ENCODE data around the gene OSGEPL1.

The OSGEPL1 gene

DNA sequence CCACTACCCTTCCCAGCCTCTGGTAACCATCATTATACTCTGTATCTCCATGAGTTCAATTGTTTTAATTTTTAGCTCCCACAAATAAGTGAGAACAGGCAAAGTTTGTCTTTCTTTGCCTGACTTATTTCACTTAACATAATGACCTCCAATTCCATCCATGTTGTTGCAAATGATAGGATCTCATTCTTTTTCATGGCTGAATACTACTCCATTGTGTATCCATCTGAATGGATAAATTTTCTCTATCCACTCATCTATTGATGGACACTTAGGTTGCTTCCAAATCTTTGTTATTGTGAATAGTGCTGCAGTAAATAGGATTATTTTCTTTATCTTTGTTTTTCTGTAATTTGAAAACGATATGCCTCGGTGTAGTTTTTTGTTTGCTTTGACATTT, 61.9 kb downstream of the OSGEPL1 start:
- TF ChIP-seq FOXP2 (optimal IDR thresholded peaks at IDR 0.05; ENCODE audit: borderline replicate concordance, extremely low read depth, extremely low read length, insufficient read depth) = no peak
- no peak for TF ChIP-seq SIN3A (IDR thresholded peaks at IDR 0.05; ENCODE audit: borderline replicate concordance, insufficient read depth, low read length)
- no peak for TF ChIP-seq TAF1 (IDR thresholded peaks at IDR 0.05; ENCODE audit: borderline replicate concordance, insufficient read depth, low read length)
- no peak for TF ChIP-seq POLR2AphosphoS5 (IDR thresholded peaks at IDR 0.05; ENCODE audit: low read depth, low read length)
- TF ChIP-seq, protein P1, sequence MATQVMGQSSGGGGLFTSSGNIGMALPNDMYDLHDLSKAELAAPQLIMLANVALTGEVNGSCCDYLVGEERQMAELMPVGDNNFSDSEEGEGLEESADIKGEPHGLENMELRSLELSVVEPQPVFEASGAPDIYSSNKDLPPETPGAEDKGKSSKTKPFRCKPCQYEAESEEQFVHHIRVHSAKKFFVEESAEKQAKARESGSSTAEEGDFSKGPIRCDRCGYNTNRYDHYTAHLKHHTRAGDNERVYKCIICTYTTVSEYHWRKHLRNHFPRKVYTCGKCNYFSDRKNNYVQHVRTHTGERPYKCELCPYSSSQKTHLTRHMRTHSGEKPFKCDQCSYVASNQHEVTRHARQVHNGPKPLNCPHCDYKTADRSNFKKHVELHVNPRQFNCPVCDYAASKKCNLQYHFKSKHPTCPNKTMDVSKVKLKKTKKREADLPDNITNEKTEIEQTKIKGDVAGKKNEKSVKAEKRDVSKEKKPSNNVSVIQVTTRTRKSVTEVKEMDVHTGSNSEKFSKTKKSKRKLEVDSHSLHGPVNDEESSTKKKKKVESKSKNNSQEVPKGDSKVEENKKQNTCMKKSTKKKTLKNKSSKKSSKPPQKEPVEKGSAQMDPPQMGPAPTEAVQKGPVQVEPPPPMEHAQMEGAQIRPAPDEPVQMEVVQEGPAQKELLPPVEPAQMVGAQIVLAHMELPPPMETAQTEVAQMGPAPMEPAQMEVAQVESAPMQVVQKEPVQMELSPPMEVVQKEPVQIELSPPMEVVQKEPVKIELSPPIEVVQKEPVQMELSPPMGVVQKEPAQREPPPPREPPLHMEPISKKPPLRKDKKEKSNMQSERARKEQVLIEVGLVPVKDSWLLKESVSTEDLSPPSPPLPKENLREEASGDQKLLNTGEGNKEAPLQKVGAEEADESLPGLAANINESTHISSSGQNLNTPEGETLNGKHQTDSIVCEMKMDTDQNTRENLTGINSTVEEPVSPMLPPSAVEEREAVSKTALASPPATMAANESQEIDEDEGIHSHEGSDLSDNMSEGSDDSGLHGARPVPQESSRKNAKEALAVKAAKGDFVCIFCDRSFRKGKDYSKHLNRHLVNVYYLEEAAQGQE (IDR thresholded peaks at IDR 0.05; ENCODE audit: insufficient read depth in 1 of 2, low read depth in 2 of 2, low read length in 2 of 2) = no peak

DNA sequence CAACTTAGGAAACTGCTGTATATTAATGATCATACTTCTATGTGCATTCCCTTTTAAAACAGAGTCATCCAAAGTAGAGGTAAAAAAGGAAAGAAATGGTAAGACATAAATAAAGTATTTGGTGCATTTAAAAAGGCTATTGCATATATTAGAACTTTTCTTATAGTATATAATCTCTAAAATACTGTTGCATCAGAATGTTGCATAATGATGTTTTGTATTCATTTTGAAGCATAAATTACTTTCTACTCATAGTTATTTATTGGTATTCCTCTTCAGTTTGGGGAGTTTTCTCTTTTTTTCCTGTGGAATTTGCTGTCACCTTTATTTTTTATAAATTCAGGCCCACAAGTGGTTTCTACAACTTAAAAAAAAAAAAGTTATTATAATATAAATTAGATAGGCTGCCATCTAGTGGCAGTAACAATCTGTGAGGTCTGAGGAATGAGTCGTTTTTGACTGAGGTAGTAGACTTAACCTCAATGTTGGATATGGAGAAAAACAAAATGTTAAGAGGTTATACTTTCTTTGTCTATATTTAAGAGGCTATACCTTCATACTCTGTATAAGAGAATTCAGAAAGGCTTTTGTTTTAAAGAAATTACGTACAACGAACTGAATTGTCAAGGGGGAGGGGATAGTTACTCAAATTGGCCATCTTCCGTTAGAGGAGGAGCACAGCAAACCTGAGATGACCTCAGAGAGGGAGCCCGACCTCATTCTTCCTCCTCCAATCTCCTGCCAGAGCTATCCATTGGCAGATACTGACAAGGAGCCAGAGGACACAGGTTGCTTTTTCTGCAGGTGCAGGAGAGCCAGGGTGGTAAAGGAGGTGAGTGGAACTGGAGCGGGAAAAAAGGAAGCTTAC, 64.3 kb downstream of the OSGEPL1 start:
- TF ChIP-seq POLR2AphosphoS5 (IDR thresholded peaks at IDR 0.05; ENCODE audit: low read depth, low read length) (no peak), TAF1 (IDR thresholded peaks at IDR 0.05; ENCODE audit: borderline replicate concordance, insufficient read depth, low read length) (no peak), SIN3A (IDR thresholded peaks at IDR 0.05; ENCODE audit: borderline replicate concordance, insufficient read depth, low read length) (no peak), FOXP2 (optimal IDR thresholded peaks at IDR 0.05; ENCODE audit: borderline replicate concordance, extremely low read depth, extremely low read length, insufficient read depth) (no peak)
- TF ChIP-seq, protein P1 (IDR thresholded peaks at IDR 0.05; ENCODE audit: insufficient read depth in 1 of 2, low read depth in 2 of 2, low read length in 2 of 2) = no peak

Measured in PFSK-1 (cell line).